HG03135 (cell line): Measurements from ENCODE around the gene CNGA2.

Experiments
- ATAC-seq: cut with Tn5 transposase; IDR thresholded peaks from one replicate; pipeline ENCODE4 v1.9.1; 2021; ENCODE audit warnings: mild to moderate bottlenecking, moderate library complexity; ENCODE audit not compliant: unreplicated experiment

The CNGA2 gene

GRCh38 chrX:151746502-151746901 is 12.0 kb downstream of the CNGA2 start:
- no peak for ATAC-seq

GRCh38 chrX:151750511-151750910 is 16.0 kb downstream of the CNGA2 start:
- ATAC-seq, result no peak

- no peak for ATAC-seq
Observed at GRCh38 chrX:151752847-151753246, 18.3 kb downstream of the CNGA2 start.

- ATAC-seq, result no peak
Observed at GRCh38 chrX:151753313-151754046, 18.9 kb downstream of the CNGA2 start.

GRCh38 chrX:151754047-151754429 is 19.5 kb downstream of the CNGA2 start:
- no peak for ATAC-seq

- ATAC-seq, result no peak
Observed at GRCh38 chrX:151754641-151755215, 20.2 kb downstream of the CNGA2 start.

GRCh38 chrX:151759041-151759708 is 24.6 kb downstream of the CNGA2 start:
- no peak for ATAC-seq

GRCh38 chrX:151762802-151763201 is 28.3 kb downstream of the CNGA2 start:
- ATAC-seq, result no peak

GRCh38 chrX:151763711-151764110 is 29.2 kb downstream of the CNGA2 start:
- no peak for ATAC-seq

GRCh38 chrX:151765026-151765425 is 30.5 kb downstream of the CNGA2 start:
- no peak for ATAC-seq

- no peak for ATAC-seq
Observed at GRCh38 chrX:151771726-151772125, 37.2 kb downstream of the CNGA2 start.

- no peak for ATAC-seq
Observed at GRCh38 chrX:151773434-151773833, 38.9 kb downstream of the CNGA2 start.

GRCh38 chrX:151774421-151774820 is 39.9 kb downstream of the CNGA2 start:
- ATAC-seq, result no peak

- ATAC-seq, result no peak
Observed at GRCh38 chrX:151776181-151776731, 41.7 kb downstream of the CNGA2 start.

- no peak for ATAC-seq
Observed at GRCh38 chrX:151776936-151777335, 42.4 kb downstream of the CNGA2 start.

GRCh38 chrX:151779258-151779657 is 44.7 kb downstream of the CNGA2 start:
- ATAC-seq, result no peak

GRCh38 chrX:151780621-151781020 is 46.1 kb downstream of the CNGA2 start:
- no peak for ATAC-seq

- no peak for ATAC-seq
Observed at GRCh38 chrX:151789179-151789800, 54.7 kb downstream of the CNGA2 start.

GRCh38 chrX:151790481-151791160 is 56.1 kb downstream of the CNGA2 start:
- no peak for ATAC-seq

GRCh38 chrX:151791961-151792360 is 57.4 kb downstream of the CNGA2 start:
- no peak for ATAC-seq

GRCh38 chrX:151792505-151792904 is 58.0 kb downstream of the CNGA2 start:
- ATAC-seq, result no peak
